Epithelial cell of esophagus (primary cell): Measurements from ENCODE around the gene PLEKHG4B.

Source experiments
- DNase-seq: peaks from one replicate; pipeline ENCODE4 v3.0.0; 2010; ENCODE audit warnings: low read depth
- H3K4me3 ChIP-seq: 2 replicates; pipeline ENCODE4 v1.5.1; 2011; ENCODE audit warnings: mild to moderate bottlenecking, low read length, control low read depth
- TF ChIP-seq, protein P1 (sequence below): IDR thresholded peaks from 2 replicates; pipeline ENCODE4 v1.5.1; 2011; ENCODE audit warnings: low read depth, mild to moderate bottlenecking, low read length, control low read depth, inconsistent platforms; ENCODE audit not compliant: insufficient read depth; ENCODE audit errors: missing control alignments

PLEKHG4B gene

DNA sequence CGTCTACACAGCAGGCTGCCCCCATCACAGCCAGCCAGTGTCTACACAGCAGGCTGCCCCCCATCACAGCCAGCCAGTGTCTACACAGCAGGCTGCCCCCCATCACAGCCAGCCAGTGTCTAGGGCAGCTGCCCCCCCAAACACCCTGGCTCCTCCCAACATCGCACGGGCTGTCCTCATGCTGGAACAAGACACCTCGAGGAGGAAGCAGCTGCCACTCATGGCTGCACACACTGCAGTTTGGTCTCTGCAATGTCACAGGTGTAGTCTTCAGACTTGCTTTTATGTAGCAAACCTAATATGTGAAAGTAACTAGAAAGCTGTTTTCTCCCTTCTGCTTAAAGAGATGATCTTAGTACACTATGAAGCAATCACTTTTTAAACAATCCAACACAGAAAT lies 109.0 kb downstream of the PLEKHG4B start:
- TF ChIP-seq, protein P1, sequence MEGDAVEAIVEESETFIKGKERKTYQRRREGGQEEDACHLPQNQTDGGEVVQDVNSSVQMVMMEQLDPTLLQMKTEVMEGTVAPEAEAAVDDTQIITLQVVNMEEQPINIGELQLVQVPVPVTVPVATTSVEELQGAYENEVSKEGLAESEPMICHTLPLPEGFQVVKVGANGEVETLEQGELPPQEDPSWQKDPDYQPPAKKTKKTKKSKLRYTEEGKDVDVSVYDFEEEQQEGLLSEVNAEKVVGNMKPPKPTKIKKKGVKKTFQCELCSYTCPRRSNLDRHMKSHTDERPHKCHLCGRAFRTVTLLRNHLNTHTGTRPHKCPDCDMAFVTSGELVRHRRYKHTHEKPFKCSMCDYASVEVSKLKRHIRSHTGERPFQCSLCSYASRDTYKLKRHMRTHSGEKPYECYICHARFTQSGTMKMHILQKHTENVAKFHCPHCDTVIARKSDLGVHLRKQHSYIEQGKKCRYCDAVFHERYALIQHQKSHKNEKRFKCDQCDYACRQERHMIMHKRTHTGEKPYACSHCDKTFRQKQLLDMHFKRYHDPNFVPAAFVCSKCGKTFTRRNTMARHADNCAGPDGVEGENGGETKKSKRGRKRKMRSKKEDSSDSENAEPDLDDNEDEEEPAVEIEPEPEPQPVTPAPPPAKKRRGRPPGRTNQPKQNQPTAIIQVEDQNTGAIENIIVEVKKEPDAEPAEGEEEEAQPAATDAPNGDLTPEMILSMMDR, result no peak
- DNase-seq, result no peak
- H3K4me3 ChIP-seq, result no peak overlapping the region

DNA sequence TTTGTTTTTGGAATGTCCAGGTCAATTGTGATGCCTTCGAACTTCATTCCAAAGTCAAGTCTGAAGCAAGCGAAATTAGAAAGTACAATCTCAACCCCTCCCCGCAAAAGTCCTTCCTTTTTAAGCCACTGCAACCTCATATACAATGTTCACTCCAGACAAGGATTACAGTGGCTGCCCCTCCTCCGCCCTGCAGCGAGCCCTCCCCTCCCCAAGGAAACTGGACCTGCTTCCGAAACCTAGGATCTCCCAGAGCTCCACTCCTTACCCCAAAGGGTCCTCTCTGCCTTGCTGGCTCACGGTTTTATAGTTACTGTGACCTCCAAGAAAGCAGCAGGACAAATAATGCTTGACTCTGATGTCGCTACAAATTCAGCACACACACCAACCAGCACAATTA lies 109.7 kb downstream of the PLEKHG4B start:
- TF ChIP-seq, protein P1, result no peak
- H3K4me3 ChIP-seq, result no peak overlapping the region
- no peak for DNase-seq

DNA sequence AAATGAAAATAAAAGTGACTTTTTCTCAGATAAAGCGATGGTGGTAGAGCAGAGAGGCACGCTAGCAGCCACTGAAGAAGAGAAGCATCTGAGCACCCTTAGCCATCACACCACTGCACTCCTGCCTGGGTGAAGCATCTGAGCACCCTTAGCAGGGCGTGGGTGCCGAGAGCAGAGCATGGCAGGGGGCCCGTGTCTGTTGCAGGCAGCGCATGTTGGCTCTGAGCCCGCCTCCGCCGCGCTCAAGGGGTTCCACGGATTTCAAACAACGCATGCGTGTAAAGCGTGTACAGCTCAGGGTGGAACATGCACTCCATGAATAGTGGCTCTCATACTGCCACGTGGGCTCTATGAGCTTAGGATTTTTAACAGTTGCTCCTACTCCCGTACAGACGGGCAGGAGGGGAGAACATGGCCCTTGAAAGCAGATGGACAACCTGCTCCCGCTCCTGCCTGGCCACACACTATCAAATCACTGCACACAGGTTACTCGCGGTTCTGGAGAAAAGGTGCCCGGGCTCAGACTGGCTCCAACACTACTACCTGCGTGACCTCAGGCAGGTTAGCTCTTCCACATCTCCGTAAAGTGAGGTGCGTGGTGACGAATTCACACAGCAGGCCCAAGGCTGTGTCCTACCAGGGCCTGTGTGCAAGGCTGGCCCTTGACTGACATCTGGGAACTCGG lies 111.4 kb downstream of the PLEKHG4B start:
- H3K4me3 ChIP-seq, result no peak overlapping the region
- TF ChIP-seq, protein P1, result no peak
- DNase-seq, result no peak

DNA sequence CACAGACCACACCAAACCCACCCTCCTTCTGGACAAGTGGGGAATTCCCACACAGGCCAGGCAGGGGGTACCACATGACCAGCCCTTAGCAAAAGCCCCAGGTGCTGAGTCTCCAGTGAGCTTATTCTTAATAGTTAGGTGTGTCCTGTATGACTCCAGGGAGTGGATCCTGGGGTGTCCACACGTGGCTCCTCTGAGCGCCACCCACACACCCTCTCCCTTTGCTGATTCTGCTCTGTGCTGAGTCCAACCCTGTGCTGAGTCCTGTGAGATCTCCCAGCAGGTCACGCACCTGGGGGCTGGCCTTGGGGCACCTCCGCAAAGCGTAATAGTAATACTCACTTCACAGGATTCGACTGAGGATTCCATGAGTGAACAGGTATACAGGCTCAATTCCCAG lies 112.0 kb downstream of the PLEKHG4B start:
- no peak for DNase-seq
- TF ChIP-seq, protein P1, result no peak
- no peak overlapping the region for H3K4me3 ChIP-seq

DNA sequence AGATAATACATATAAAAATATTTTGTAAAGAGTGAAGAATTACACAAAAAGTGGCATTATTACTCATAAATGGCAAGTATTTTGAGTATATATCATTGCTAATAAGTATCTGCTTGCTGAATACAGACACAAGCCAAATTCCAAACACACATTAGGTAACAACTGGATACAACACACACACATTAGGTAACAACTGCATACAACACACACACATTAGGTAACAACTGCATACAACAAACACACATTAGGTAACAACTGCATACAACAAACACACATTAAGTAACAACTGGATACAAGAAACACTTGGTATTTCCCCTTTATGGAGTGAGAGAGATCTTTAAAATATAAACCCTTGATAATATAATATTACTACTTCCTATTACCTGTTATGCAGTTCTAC lies 112.5 kb downstream of the PLEKHG4B start:
- no peak for DNase-seq
- TF ChIP-seq, protein P1, result no peak
- no peak overlapping the region for H3K4me3 ChIP-seq

DNA sequence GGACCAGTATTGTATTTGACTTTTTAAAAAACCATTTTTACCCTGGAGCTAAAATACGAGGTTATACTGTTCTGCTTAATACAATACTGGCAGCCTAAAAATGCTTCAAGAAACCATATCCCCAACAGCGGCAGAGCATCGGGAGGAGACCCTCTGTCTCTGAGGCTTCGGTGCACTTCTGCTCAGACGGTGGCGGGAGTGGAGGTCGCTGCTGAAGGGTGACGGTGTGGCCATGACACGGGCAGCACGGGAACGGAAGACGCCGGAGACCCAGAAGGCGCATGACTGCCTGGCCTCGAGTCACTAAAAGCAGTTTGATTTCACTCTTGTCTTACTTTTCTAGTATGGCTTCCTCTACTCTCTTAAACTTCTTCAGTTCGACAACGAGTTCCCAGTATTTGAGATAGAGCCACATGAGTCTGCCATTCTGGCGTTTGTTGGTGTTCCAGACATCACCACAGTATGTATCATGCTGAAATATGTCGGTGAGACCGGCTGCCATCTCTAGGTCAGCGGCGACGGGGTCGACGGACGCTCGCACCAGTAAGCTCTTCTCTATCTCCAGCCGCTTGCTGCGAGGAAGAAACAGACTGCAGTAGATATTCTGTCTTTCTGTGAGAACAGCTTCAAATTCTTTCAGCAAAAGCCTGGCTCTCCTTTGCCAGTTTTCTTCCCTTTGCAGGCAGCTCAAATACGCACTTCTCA lies 113.2 kb downstream of the PLEKHG4B start:
- DNase-seq, result no peak
- H3K4me3 ChIP-seq, result no peak overlapping the region
- TF ChIP-seq, protein P1, result no peak
